Endothelial cell of hepatic sinusoid (primary cell): ENCODE data around the gene ANKRD12.

Experiments used
- in situ Hi-C: cut with HindIII; loops from 2 replicates; pipeline ENCODE4 v1.10.0; 2017; ENCODE audit warnings: low sequenced_read_pairs

Gene ANKRD12

DNA sequence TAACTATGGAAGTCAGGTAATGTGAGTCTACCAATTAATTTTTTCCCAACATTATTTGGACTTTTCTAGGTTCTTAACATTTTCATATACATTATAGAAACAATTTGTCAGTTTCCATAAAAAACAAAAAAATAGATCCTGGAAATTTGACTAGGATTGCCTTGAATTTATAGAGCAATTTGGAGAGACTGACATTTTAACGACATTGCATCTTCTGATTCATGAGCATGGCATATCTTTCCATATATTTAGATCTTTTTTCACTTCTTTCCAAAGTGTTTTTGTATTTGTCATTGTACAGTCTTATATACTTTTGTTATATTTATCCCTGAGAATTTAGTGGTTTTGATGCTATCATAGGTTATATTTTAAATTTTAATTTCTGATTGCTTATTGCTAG lies 42.0 kb downstream of the ANKRD12 start:
- in situ Hi-C loops = no loop called here

GRCh38 chr18:9181275-9181674 lies 44.7 kb downstream of the ANKRD12 start:
- in situ Hi-C loops = loop anchor here (5.0 kb wide), 1 partner anchor 101 kb away; no protein-coding TSS in a partner anchor

DNA sequence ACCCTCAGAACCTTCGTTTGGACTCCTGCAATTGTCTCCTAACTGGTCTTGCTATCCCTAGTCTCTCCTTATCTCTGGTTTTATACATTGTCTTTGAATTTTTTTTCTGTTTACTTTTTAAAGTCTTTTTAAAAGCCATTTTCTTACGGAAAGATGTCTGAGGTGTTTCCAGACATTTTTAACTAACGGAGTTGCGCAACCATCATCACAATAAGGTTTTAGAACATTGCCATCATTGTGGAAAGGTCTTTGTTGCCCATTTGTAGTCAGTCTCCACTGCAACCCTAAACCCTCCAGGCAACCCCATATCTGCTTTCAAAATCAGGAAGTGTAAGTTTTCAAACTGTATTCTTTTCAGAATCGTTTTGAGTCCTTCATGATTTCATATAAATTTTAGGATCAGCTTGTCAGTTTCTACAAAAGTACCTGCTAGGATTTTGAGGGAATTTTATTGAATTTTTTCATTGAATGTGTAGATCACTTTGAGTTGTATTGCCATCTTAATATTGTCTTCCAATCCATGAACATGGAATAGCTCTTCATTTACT lies 46.3 kb downstream of the ANKRD12 start:
- in situ Hi-C loops = loop anchor here (5.0 kb wide), 1 partner anchor 99 kb away; no protein-coding TSS in a partner anchor

GRCh38 chr18:9184998-9185613 lies 48.5 kb downstream of the ANKRD12 start:
- in situ Hi-C loops = loop anchor here (5.0 kb wide), 3 partner anchors 48 to 103 kb away; partner anchors contain the start of gene ANKRD12

DNA sequence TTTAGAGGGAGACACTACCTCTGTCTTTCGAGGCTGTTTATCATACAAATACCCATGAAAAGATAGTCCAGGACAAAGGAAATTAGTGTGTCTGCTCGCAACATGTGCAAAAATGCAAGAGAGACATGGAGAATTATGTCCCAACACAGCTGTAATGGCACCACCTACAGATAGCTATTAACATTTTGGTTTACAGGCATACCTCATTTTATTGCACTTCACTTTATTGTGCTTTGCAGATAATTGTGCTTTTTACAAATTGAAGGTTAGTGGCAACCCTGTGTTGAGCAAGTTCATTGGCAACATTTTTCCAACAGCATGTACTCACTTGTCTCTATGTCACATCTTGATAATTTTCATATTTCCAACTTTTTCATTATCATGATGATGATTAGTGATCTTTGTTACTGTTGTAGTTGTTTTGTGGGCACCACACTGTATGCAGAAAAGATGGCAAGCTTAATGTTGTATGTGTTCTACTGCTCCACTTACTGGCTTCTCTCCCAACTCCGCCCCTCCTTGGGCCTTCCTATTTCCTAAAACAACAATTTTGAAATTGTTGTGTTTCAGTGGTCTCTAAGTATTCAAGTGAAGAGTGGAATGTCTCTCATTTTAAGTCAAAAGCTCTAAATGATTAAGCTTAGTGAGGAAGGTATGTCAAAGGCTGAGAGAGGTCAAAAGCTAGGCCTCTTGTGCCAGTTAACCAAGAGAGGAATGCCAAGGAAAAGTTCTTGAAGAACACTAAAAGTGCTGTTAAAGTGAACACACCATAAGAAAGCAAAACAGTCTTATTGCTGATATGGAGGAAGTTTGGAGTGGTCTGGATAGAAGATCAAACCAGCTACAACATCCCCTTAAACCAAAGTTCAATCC lies 52.0 kb downstream of the ANKRD12 start:
- in situ Hi-C loops = loop anchor here (5.0 kb wide), 2 partner anchors 51 to 106 kb away; partner anchors contain the start of gene ANKRD12

GRCh38 chr18:9189491-9189890 lies 52.9 kb downstream of the ANKRD12 start:
- in situ Hi-C loops = loop anchor here (5.0 kb wide), 2 partner anchors 52 to 107 kb away; partner anchors contain the start of gene ANKRD12

- in situ Hi-C loops = no loop called here
Measured at GRCh38 chr18:9191658-9192256, 55.2 kb downstream of the ANKRD12 start.

GRCh38 chr18:9193031-9193430 lies 56.5 kb downstream of the ANKRD12 start:
- in situ Hi-C loops = no loop called here

DNA sequence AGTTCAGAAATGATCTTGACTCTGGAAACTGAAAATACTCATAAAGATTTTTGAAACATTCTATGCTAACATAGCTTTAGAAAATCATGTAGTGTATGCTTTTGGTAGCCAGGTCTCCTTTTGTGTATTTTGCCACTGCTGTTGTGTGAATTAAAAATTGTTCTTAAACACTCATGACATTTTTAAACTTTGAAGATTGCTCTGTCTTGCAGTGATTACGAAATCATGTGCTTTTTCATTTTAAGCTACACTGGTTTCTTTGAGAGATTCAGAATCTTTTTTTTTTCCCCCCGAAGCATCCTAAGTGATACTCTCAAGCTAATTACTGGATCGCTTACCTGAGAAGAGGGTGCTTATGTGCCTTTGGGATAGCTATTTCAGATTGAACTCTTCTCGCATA lies 60.0 kb downstream of the ANKRD12 start:
- in situ Hi-C loops = no loop called here

- in situ Hi-C loops = no loop called here
Measured at GRCh38 chr18:9199681-9200080, 63.1 kb downstream of the ANKRD12 start.

DNA sequence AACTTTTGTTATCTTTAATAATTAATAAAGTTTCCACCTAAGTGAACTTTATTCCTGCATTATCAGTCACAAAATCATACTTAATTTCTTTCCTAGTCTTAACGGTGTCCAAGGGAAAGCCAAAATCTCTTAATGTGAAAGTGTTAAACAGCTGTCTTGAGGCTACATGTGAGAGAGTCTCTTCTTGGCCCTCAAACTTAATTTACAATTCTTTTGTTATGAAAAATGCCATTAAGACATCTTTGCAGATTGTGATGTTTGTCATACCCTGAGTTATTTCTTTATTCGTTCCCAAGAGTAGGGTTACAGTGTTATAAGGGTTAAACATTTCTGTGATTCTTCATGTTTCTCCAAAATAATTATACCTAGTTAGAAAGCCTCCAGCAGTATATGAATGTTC lies 64.6 kb downstream of the ANKRD12 start:
- in situ Hi-C loops = no loop called here

- in situ Hi-C loops = no loop called here
Measured at GRCh38 chr18:9204659-9205058, 68.1 kb downstream of the ANKRD12 start.

GRCh38 chr18:9206421-9206820 lies 69.8 kb downstream of the ANKRD12 start:
- in situ Hi-C loops = no loop called here

GRCh38 chr18:9209279-9209678 lies 72.7 kb downstream of the ANKRD12 start:
- in situ Hi-C loops = no loop called here

- in situ Hi-C loops = no loop called here
Measured at GRCh38 chr18:9210966-9211365, 74.4 kb downstream of the ANKRD12 start.

GRCh38 chr18:9211955-9212354 lies 75.4 kb downstream of the ANKRD12 start:
- in situ Hi-C loops = no loop called here

DNA sequence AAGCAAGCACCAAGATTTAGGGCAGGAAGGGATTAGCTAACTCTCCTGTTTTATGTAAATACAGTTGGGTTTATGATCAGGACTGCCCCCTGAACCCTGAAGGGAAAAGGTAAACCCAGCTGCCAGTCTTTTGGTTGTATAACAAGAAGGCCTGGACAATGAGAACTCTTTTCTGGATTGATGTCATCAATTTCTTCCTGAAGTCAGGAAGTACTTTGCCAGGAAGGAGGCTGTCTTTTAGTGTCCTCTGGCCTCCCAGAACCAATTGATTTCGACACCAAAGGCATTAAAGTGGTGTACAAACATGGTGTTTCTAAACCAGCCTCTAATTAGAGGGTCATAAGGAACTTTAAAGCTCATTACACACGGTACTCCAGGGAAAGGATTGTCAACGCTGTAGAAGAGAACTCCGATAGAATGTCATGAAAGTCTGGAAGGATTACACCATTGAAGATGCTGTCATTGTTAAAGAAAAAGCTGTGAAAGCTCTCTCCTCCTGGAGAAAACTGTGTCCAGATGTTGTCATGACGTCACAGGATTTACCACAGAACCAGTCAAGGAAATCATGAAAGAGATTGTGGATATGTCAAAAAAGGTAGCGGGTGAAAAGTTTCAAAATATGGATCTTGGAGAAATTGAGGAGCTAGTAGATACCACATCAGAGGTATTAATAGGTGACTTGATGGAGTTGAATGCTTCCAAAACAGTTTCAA lies 78.8 kb downstream of the ANKRD12 start:
- in situ Hi-C loops = no loop called here

- in situ Hi-C loops = no loop called here
Measured at GRCh38 chr18:9216459-9216858, 79.9 kb downstream of the ANKRD12 start.

- in situ Hi-C loops = no loop called here
Measured at GRCh38 chr18:9217743-9218451, 81.3 kb downstream of the ANKRD12 start.

- in situ Hi-C loops = no loop called here
Measured at GRCh38 chr18:9221040-9221439, 84.5 kb downstream of the ANKRD12 start.
